K562 (cell line): ENCODE measurements around the gene COL13A1. TPM values are rescaled to one million over a fixed set of nuclear protein-coding genes. Genes with fewer than 3 reads are reported as not detected.
A peak's percentile ranks its signal among the peaks of the same experiment; 100 is the strongest.

Experiments used
- CLOCK ChIP-seq: fragments of 250-450 bp; sonication (Bioruptor Pico); IDR thresholded peaks from 2 replicates; pipeline ENCODE4 v1.4.0; 2020; ENCODE audit warnings: mild to moderate bottlenecking, moderate library complexity, borderline replicate concordance
- CSDE1 ChIP-seq, 2 experiments: fragments of 450-650 bp; IDR thresholded peaks; 2 replicates each; pipeline ENCODE4 v1.6.1; 2016; ENCODE audit warnings: mild to moderate bottlenecking in 1 of 2
- DIDO1 ChIP-seq: fragments of 450-650 bp; IDR thresholded peaks from 2 replicates; pipeline ENCODE4 v1.6.1; 2016; ENCODE audit warnings: low read depth, missing biosample characterization, missing genetic modification characterization
- FOXM1 ChIP-seq, 2 experiments: fragments of 450-650 bp in 1 of 2; sonication (generic) in 1 of 2; formaldehyde crosslinking in 1 of 2; IDR thresholded peaks; 2 replicates each; pipeline versions ENCODE4 v1.6.1 to v1.9.0; 2017 to 2022; ENCODE audit warnings: low read depth in 2 of 2, mild to moderate bottlenecking in 2 of 2, missing genetic modification reagents in 1 of 2, moderate library complexity in 1 of 2
- HDAC3 ChIP-seq: fragments of 450-650 bp; IDR thresholded peaks from 2 replicates; pipeline ENCODE4 v1.6.1; 2018; ENCODE audit warnings: borderline replicate concordance, mild to moderate bottlenecking, moderate library complexity; ENCODE audit not compliant: partially characterized antibody
- HNRNPLL ChIP-seq: fragments of 200-400 bp; formaldehyde crosslinking; IDR thresholded peaks from 2 replicates; pipeline ENCODE4 v1.6.1; 2017; ENCODE audit warnings: low read length, low read depth, mild to moderate bottlenecking; ENCODE audit not compliant: poor library complexity, severe bottlenecking
- HSF4 ChIP-seq: fragments of 250-450 bp; sonication (Bioruptor Pico); IDR thresholded peaks from 2 replicates; pipeline ENCODE4 v2.1.2; 2022; ENCODE audit warnings: mild to moderate bottlenecking, moderate library complexity, borderline replicate concordance
- IRF2 ChIP-seq: sonication (generic); formaldehyde crosslinking; IDR thresholded peaks from 2 replicates; pipeline ENCODE4 v1.8.1; 2022; ENCODE audit warnings: mild to moderate bottlenecking, missing genetic modification reagents
- SMARCA4 ChIP-seq: fragments of 450-650 bp; IDR thresholded peaks from 2 replicates; pipeline ENCODE4 v1.6.1; 2016
- SMC3 ChIP-seq: conservative IDR thresholded peaks from 2 replicates; pipeline ENCODE4 v1.6.1; 2011; ENCODE audit warnings: low read depth, low read length, improper control_type of control experiment; ENCODE audit not compliant: insufficient read depth
- SUPT5H ChIP-seq: fragments of 450-650 bp; IDR thresholded peaks from 2 replicates; pipeline ENCODE4 v1.6.1; 2016
- TFAM ChIP-seq: fragments of 250-450 bp; sonication (Bioruptor Pico); conservative IDR thresholded peaks from 2 replicates; pipeline ENCODE4 v1.5.0; 2021; ENCODE audit warnings: mild to moderate bottlenecking, moderate library complexity
- ZNF696 ChIP-seq: fragments of 250-450 bp; sonication (Bioruptor Pico); conservative IDR thresholded peaks from 2 replicates; pipeline ENCODE4 v1.4.0; 2020; ENCODE audit warnings: mild to moderate bottlenecking, moderate library complexity
- polyA plus RNA-seq, 8 experiments: library from polyadenylated mRNA; depleted of rRNA in 4 of 8; stranded (reverse) in 5 of 8; unstranded in 3 of 8; fragments of >200 nt; fragmentation: Nextera tagmentation in 2 of 8; fragmentation: Illumina TruSeq in 1 of 8; extraction: Ambion mirVana in 2 of 8; extraction: Trizol in 1 of 8; gene quantifications; 2 replicates each; pipeline versions ENCODE4 v1.2.1 to v1.2.3, GENCODE V29; 2011 to 2014; ENCODE audit warnings: inconsistent platforms in 1 of 8, missing spikeins in 1 of 8
- total RNA-seq, 7 experiments: library from RNA; depleted of rRNA in 6 of 7; stranded (reverse); fragments of >200 nt in 6 of 7; fragmentation: Illumina TruSeq in 2 of 7; extraction: Trizol in 2 of 7; gene quantifications; 2 replicates each; pipeline versions ENCODE4 v1.2.1 to v1.2.3, GENCODE V29; 2011 to 2021; ENCODE audit warnings: low replicate concordance in 1 of 7
- TF ChIP-seq, protein P1 (sequence below), 2 experiments: fragments of 450-650 bp; IDR thresholded peaks; 2 replicates each; pipeline ENCODE4 v1.6.1; 2016; ENCODE audit warnings: mild to moderate bottlenecking in 2 of 2, borderline replicate concordance in 1 of 2, low read depth in 1 of 2, moderate library complexity in 1 of 2

COL13A1 gene
- total and polyA plus RNA-seq, 9 of the 15 experiments (the other 6 are each of a cell fraction or from before 2014, with no cell fraction given), result not detected

DNA sequence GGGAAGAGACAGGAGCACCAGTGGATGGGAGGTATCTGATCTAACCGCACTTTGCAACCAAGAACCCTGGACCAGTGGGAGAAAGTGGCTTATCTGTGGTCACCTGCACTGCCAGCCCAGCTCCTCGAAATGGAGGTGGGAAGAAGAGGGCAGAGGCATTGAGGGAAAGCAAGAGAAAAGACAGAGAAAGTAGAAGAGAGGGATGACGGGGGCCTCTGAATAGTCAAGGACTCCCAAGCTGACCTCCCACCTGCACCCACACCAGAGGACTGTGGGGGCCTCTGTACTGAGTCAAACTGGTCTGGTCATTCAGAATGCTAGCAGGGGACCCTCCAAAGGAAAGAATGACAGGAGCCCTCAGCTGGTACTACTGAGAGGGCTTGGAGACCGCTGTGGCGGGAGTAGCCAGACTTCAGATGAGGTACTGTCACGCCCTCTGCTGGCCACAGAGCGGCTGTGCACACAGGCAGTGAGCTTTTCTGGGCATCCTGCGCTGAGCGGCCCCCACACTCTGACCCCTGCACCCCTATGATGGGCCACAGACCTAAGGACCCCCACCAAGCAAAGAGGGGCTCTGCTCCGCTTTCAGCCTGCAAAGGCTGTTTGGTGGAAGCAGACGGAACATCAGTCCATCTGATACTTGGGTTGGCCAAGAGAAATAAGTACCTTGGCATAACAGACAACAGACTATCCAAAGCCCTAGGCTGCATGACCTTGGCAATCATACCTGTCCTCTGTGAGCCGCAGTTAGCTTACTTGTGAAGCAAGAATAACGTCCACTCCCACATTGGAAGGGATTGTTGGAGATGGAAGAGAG is 112.9 kb downstream of the COL13A1 start (continued):
- TF ChIP-seq, protein P1, sequence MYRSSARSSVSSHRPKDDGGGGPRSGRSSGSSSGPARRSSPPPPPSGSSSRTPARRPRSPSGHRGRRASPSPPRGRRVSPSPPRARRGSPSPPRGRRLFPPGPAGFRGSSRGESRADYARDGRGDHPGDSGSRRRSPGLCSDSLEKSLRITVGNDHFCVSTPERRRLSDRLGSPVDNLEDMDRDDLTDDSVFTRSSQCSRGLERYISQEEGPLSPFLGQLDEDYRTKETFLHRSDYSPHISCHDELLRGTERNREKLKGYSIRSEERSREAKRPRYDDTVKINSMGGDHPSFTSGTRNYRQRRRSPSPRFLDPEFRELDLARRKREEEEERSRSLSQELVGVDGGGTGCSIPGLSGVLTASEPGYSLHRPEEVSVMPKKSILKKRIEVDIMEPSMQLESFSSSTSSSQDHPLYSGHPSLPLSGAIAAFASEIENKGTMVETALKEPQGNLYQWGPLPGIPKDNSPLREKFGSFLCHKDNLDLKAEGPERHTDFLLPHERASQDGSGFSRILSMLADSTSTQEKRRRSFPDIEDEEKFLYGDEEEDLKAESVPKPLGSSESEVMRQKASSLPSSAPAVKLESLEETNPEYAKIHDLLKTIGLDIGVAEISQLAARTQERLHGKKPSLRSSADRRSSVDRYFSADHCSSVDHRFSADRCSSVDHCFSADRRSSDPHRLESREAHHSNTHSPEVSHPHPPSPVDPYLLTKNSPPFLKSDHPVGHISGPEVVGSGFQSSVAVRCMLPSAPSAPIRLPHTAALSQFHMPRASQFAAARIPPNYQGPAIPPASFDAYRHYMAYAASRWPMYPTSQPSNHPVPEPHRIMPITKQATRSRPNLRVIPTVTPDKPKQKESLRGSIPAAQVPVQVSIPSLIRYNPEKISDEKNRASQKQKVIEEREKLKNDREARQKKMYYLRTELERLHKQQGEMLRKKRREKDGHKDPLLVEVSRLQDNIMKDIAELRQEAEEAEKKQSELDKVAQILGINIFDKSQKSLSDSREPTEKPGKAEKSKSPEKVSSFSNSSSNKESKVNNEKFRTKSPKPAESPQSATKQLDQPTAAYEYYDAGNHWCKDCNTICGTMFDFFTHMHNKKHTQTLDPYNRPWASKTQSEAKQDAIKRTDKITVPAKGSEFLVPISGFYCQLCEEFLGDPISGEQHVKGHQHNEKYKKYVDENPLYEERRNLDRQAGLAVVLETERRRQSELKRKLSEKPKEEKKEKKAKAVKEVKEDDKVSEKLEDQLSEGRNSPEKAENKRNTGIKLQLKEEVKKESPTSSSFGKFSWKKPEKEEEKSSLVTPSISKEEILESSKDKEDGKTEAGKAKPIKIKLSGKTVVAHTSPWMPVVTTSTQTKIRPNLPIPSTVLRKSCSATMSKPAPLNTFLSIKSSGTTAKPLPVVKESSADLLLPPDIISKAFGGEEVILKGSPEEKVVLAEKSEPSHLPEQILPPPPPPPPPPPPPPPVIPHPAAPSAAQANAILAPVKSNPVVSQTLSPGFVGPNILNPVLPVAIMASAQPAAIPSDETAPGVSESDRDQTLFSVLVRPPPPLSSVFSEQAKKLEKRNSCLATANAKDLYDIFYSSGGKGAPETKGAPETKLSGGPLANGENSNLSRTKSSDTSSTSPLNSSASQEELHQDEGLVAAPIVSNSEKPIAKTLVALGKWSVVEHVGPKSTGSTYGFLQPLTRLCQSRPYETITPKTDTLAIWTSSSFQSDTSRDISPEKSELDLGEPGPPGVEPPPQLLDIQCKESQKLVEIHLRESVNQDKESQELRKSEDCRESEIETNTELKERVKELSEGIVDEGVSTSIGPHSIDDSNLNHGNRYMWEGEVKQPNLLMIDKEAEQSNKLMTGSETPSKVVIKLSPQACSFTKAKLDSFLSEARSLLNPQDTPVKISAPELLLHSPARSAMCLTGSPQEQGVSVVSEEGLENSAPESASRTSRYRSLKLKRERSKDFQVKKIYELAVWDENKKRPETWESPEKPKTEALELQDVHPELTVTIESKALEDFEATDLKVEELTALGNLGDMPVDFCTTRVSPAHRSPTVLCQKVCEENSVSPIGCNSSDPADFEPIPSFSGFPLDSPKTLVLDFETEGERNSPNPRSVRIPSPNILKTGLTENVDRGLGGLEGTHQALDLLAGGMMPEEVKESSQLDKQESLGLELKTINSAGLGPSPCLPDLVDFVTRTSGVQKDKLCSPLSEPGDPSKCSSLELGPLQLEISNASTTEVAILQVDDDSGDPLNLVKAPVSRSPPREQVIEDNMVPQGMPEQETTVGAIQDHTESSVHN (IDR thresholded peaks at IDR 0.05; ENCODE audit: borderline replicate concordance in 1 of 2, low read depth in 1 of 2), result no peak
- no peak for TF ChIP-seq FOXM1 (IDR thresholded peaks at IDR 0.05; ENCODE audit: low read depth)
- no peak for TF ChIP-seq FOXM1 (CRISPR knock-in tag; IDR thresholded peaks at IDR 0.05; ENCODE audit: low read depth)
- no peak for TF ChIP-seq HSF4 (CRISPR knock-in tag)
- no peak for TF ChIP-seq CSDE1 (IDR thresholded peaks at IDR 0.05)
- TF ChIP-seq DIDO1 (tag), result no peak
- no peak for TF ChIP-seq TFAM (CRISPR knock-in tag)
- TF ChIP-seq SUPT5H, result no peak
- no peak for TF ChIP-seq HNRNPLL
- TF ChIP-seq SMC3, result peak; percentile 91
- TF ChIP-seq IRF2, result no peak
- no peak for TF ChIP-seq ZNF696 (CRISPR knock-in tag)
- TF ChIP-seq SMARCA4, result no peak
- TF ChIP-seq CLOCK (CRISPR knock-in tag), result no peak
- no peak for TF ChIP-seq HDAC3
